Fibroblast of mammary gland (primary cell): ENCODE results near the gene USP54.

Experiments
- DNase-seq: peaks from one replicate; pipeline ENCODE4 v3.0.0-alpha.2; 2010; ENCODE audit warnings: low read depth
- H3K4me3 ChIP-seq: 2 replicates; pipeline ENCODE4 v1.5.1; 2011; ENCODE audit warnings: low read depth, mild to moderate bottlenecking, low read length, moderate library complexity; ENCODE audit not compliant: control insufficient read depth
- CTCF ChIP-seq: conservative IDR thresholded peaks from 2 replicates; pipeline ENCODE4 v1.5.1; 2011; ENCODE audit warnings: low read depth, low read length, inconsistent platforms; ENCODE audit not compliant: control insufficient read depth, insufficient read depth

The USP54 gene

GRCh38 chr10:73590881-73591799 lies at the start of gene USP54:
TSS of gene USP54 (minus strand) at chr10:73591342. CDS start at chr10:73575658, 15,684 bp downstream.
- DNase-seq = peak; percentile 40
- H3K4me3 ChIP-seq = no peak within 1 kb of the TSS
- no peak for TF ChIP-seq CTCF

- H3K4me3 ChIP-seq = no peak overlapping the region
- no peak for TF ChIP-seq CTCF
- no peak for DNase-seq
Observed at GRCh38 chr10:73639286-73639685, 48.1 kb upstream of the USP54 start.

- TF ChIP-seq CTCF = no peak
- no peak overlapping the region for H3K4me3 ChIP-seq
- no peak for DNase-seq
Observed at GRCh38 chr10:73635781-73636180, 44.6 kb upstream of the USP54 start.

- no peak for TF ChIP-seq CTCF
- no peak for DNase-seq
- H3K4me3 ChIP-seq = no peak overlapping the region
Observed at GRCh38 chr10:73634421-73634820, 43.3 kb upstream of the USP54 start.

GRCh38 chr10:73629165-73629564 lies 38.0 kb upstream of the USP54 start:
- TF ChIP-seq CTCF = no peak
- no peak overlapping the region for H3K4me3 ChIP-seq
- DNase-seq = no peak

- no peak overlapping the region for H3K4me3 ChIP-seq
- TF ChIP-seq CTCF = no peak
- DNase-seq = no peak
Observed at GRCh38 chr10:73628405-73628804, 37.3 kb upstream of the USP54 start.
